NB4 (cell line): ENCODE data around the gene CMPK1.

Experiments
- POLR2A ChIP-seq: IDR thresholded peaks from 2 replicates; pipeline ENCODE4 v1.6.1; 2011; ENCODE audit warnings: mild to moderate bottlenecking; ENCODE audit not compliant: insufficient read length; ENCODE audit errors: extremely low read depth
- TF ChIP-seq, protein P1 (sequence below): IDR thresholded peaks from one replicate; pipeline ENCODE4 v1.5.1; 2012; ENCODE audit warnings: low read depth, low read length

DNA sequence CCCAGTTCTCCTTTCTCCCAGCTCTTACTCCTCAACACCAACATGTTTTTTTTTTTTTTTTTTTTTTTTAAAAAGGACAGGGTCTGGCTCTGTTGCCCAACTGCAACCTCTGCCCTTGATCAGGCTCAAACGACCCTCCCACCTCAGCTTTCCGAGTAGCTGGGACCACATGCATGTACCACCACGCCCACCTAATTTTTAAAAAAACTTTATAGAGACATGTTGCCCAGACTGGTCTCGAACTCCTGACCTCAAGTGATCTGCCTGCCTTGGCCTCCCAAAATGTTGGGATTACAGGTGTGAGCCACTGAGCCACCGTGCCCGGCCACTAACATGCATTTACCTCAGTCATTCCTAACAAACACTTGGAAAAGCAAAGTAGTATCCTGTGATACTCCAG lies 51.4 kb downstream of the CMPK1 start:
- TF ChIP-seq POLR2A: no peak
- TF ChIP-seq, protein P1, sequence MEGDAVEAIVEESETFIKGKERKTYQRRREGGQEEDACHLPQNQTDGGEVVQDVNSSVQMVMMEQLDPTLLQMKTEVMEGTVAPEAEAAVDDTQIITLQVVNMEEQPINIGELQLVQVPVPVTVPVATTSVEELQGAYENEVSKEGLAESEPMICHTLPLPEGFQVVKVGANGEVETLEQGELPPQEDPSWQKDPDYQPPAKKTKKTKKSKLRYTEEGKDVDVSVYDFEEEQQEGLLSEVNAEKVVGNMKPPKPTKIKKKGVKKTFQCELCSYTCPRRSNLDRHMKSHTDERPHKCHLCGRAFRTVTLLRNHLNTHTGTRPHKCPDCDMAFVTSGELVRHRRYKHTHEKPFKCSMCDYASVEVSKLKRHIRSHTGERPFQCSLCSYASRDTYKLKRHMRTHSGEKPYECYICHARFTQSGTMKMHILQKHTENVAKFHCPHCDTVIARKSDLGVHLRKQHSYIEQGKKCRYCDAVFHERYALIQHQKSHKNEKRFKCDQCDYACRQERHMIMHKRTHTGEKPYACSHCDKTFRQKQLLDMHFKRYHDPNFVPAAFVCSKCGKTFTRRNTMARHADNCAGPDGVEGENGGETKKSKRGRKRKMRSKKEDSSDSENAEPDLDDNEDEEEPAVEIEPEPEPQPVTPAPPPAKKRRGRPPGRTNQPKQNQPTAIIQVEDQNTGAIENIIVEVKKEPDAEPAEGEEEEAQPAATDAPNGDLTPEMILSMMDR: no peak
